ENCODE measurements around the gene TUBB3. TPM values are rescaled to one million over a fixed set of nuclear protein-coding genes. Genes with fewer than 3 reads are reported as not detected.
A peak's percentile ranks its signal among the peaks of the same experiment; 100 is the strongest.

Gene TUBB3
- total and polyA plus RNA-seq, 8 donors: 0.29 to 14.5 (median 3.7) TPM; not detected in 2

- 88 to 92% (median 89%) methylated on average over 18 to 19 of the region's 19 CpGs for WGBS, 5 donors
- H3K27ac ChIP-seq: no peak overlapping the region
- TF ChIP-seq POLR2A (IDR thresholded peaks at IDR 0.05) (no peak), CTCF (IDR thresholded peaks at IDR 0.05) (no peak), EP300 (IDR thresholded peaks at IDR 0.05) (no peak), POLR2AphosphoS5 (IDR thresholded peaks at IDR 0.05) (no peak)
- DNase-seq: no peak
- H3K4me1 ChIP-seq: no peaks in the 10 kb centered on the region
- no peak overlapping the region for H3K4me3 ChIP-seq
- intact Hi-C loops (cut with DNase I; ENCODE audit: low total_unique reads): no loop called here
- H3K27me3 ChIP-seq: no peaks in the 10 kb centered on the region
- no peaks in the 10 kb centered on the region for H3K9me3 ChIP-seq
- peaks cover 66 to 88% (median 86%) of the 10 kb centered on the region in 4 donors for H3K36me3 ChIP-seq
These were observed 19.1 kb upstream of the TUBB3 start for GRCh38 chr16:89903908-89904515.

GRCh38 chr16:89904606-89905510 is 18.3 kb upstream of the TUBB3 start:
- H3K36me3 ChIP-seq: peaks cover 61 to 88% (median 86%) of the 10 kb centered on the region in 4 donors
- TF ChIP-seq CTCF (IDR thresholded peaks at IDR 0.05): no peak
- TF ChIP-seq POLR2A (IDR thresholded peaks at IDR 0.05): no peak
- TF ChIP-seq POLR2AphosphoS5 (IDR thresholded peaks at IDR 0.05): no peak
- TF ChIP-seq EP300 (IDR thresholded peaks at IDR 0.05): no peak
- 82 to 86% (median 83%) methylated on average over 27 to 31 of the region's 31 CpGs for WGBS, 5 donors
- intact Hi-C loops (cut with DNase I; ENCODE audit: low total_unique reads): no loop called here
- no peak overlapping the region for H3K4me3 ChIP-seq
- H3K4me1 ChIP-seq: peaks cover 0 to 4% (median under 1%) of the 10 kb centered on the region in 4 donors
- peak in 1 of 2 donors; percentile 81 for DNase-seq
- no peaks in the 10 kb centered on the region for H3K9me3 ChIP-seq
- H3K27ac ChIP-seq: no peak overlapping the region
- H3K27me3 ChIP-seq: no peaks in the 10 kb centered on the region

- Histone ChIP-seq H3K27ac (no peak overlapping the region), H3K9me3 (no peaks in the 10 kb centered on the region), H3K4me3 (no peak overlapping the region), H3K4me1 (peaks cover 0 to 10% (median 4%) of the 10 kb centered on the region in 4 donors), H3K27me3 (no peaks in the 10 kb centered on the region), H3K36me3 (peaks cover 55 to 88% (median 85%) of the 10 kb centered on the region in 4 donors)
- DNase-seq: no peak
- intact Hi-C loops (cut with DNase I; ENCODE audit: low total_unique reads): no loop called here
- WGBS, 5 donors: 91 to 96% (median 93%) methylated on average over 11 to 23 of the region's 23 CpGs
- TF ChIP-seq POLR2A (IDR thresholded peaks at IDR 0.05) (no peak), CTCF (IDR thresholded peaks at IDR 0.05) (no peak), POLR2AphosphoS5 (IDR thresholded peaks at IDR 0.05) (no peak)
These were observed 17.5 kb upstream of the TUBB3 start for GRCh38 chr16:89905511-89906139.

Measured in stomach (tissue), 9 donors.